HCT116 (cell line): Measurements from ENCODE around the gene ZKSCAN7. TPM values are rescaled to one million over a fixed set of nuclear protein-coding genes. Genes with fewer than 3 reads are reported as not detected.

ENCODE experiments used
- ATAC-seq: fragments of 200-7000 bp; cut with Tn5 transposase; 2 replicates; pipeline ENCODE4 v1.9.1; 2020; ENCODE audit warnings: mild to moderate bottlenecking, moderate library complexity
- BruUV-seq: library from RNA; stranded (reverse); fragments of 400-500 nt; replicated peaks from 2 replicates; lab custom pipeline; 2021; lab: Mats Ljungman, UMichigan
- CTCF ChIA-PET: fragments of 300-600 bp; sonication (Branson Sonifier 250); formaldehyde crosslinking; loops from one replicate; lab custom pipeline; 2021; ENCODE audit warnings: antibody characterized with exemption; lab: Charles Lee
- POLR2A ChIA-PET: fragments of 300-600, 350-600 bp; sonication (Branson Sonifier 250); formaldehyde crosslinking; loops from one replicate; lab custom pipeline; 2021; ENCODE audit warnings: antibody characterized with exemption; lab: Charles Lee
- RAD21 ChIA-PET, 2 experiments: fragments of 300-600 bp; sonication (Branson Sonifier 250); formaldehyde crosslinking; loops; one replicate each; lab custom pipeline; 2023; ENCODE audit warnings: low total read pairs in 2 of 2; ENCODE audit not compliant: uncharacterized antibody in 2 of 2, unreplicated experiment in 2 of 2, low non-redundant PET in 1 of 2; lab: Charles Lee
- DNase-seq: peaks from one replicate; pipeline ENCODE4 v3.0.0-alpha.2; 2010; ENCODE audit warnings: low read depth, low spot score
- H2AFZ ChIP-seq: fragments of 200-600 bp; shearing (Covaris generic), sonication (generic); 2 replicates; pipeline ENCODE4 v1.6.1; 2017; ENCODE audit warnings: low read depth, mixed run types, mixed read lengths, antibody characterized with exemption, low read length; ENCODE audit not compliant: poor library complexity, severe bottlenecking
- H3K27ac ChIP-seq: 2 replicates; pipeline ENCODE4 v1.5.1; 2012; ENCODE audit warnings: low read depth, low read length
- H3K27me3 ChIP-seq: fragments of 200-600 bp; sonication (generic); 2 replicates; pipeline ENCODE4 v1.6.1; 2016; ENCODE audit warnings: mixed run types, low read length, mixed read lengths; ENCODE audit not compliant: insufficient read depth
- H3K36me3 ChIP-seq, 2 experiments: fragments of 200-500 bp in 1 of 2; fragments of 200-600 bp in 1 of 2; sonication (Bioruptor generic) in 1 of 2; sonication (generic) in 1 of 2; 2 replicates each; pipeline versions ENCODE4 v1.5.1 to v1.6.1; 2014 to 2016; ENCODE audit warnings: low read length in 2 of 2, inconsistent platforms in 1 of 2, mixed read lengths in 1 of 2, mixed run types in 1 of 2; ENCODE audit not compliant: insufficient read depth in 2 of 2, control insufficient read depth in 1 of 2
- H3K4me1 ChIP-seq, 2 experiments: fragments of 200-600 bp in 1 of 2; sonication (generic) in 1 of 2; 2 replicates each; pipeline versions ENCODE4 v1.5.1 to v1.6.1; 2012 to 2017; ENCODE audit warnings: low read length in 2 of 2, inconsistent platforms in 1 of 2, mild to moderate bottlenecking in 1 of 2, mixed read lengths in 1 of 2, mixed run types in 1 of 2, moderate library complexity in 1 of 2; ENCODE audit not compliant: insufficient read depth in 2 of 2, control insufficient read depth in 1 of 2
- H3K4me2 ChIP-seq: fragments of 200-600 bp; sonication (generic); 2 replicates; pipeline ENCODE4 v1.6.1; 2017; ENCODE audit warnings: mixed run types, low read length, mixed read lengths
- H3K4me3 ChIP-seq, 2 experiments: fragments of 200-600 bp in 1 of 2; sonication (generic) in 1 of 2; replicated peaks in 1 of 2; 2 replicates each; pipeline ENCODE4 v1.5.1; 2011 to 2016; ENCODE audit warnings: low read length in 2 of 2, control low read depth in 1 of 2, low read depth in 1 of 2, mild to moderate bottlenecking in 1 of 2, mixed read lengths in 1 of 2, mixed run types in 1 of 2
- H3K79me2 ChIP-seq: fragments of 200-600 bp; sonication (generic); 2 replicates; pipeline ENCODE4 v1.6.1; 2017; ENCODE audit warnings: mild to moderate bottlenecking, mixed run types, low read length, moderate library complexity, mixed read lengths; ENCODE audit not compliant: insufficient read depth
- H3K9ac ChIP-seq: fragments of 200-600 bp; sonication (generic); 2 replicates; pipeline ENCODE4 v1.6.1; 2016; ENCODE audit warnings: low read length, mixed read lengths
- H3K9me2 ChIP-seq: fragments of 200-600 bp; sonication (generic), shearing (Covaris generic); 2 replicates; pipeline ENCODE4 v1.6.1; 2017; ENCODE audit warnings: mixed run types, mild to moderate bottlenecking, moderate library complexity; ENCODE audit not compliant: insufficient read depth
- H3K9me3 ChIP-seq, 2 experiments: fragments of 200-500 bp in 1 of 2; fragments of 200-600 bp in 1 of 2; sonication (Bioruptor generic) in 1 of 2; sonication (generic) in 1 of 2; 2 replicates each; pipeline ENCODE4 v1.6.1; 2014 to 2017; ENCODE audit warnings: low read length in 2 of 2, mixed read lengths in 2 of 2, inconsistent platforms in 1 of 2, low read depth in 1 of 2, mild to moderate bottlenecking in 1 of 2, mixed run types in 1 of 2, moderate library complexity in 1 of 2; ENCODE audit not compliant: control insufficient read depth in 1 of 2, insufficient read depth in 1 of 2
- H4K20me1 ChIP-seq: fragments of 200-600 bp; sonication (generic), shearing (Covaris generic); 2 replicates; pipeline ENCODE4 v1.6.1; 2017; ENCODE audit warnings: mixed run types, mild to moderate bottlenecking, moderate library complexity; ENCODE audit not compliant: insufficient read depth
- CTCF ChIP-seq, 3 experiments: fragments of 200-600 bp in 1 of 3; sonication (generic) in 1 of 3; IDR thresholded peaks in 2 of 3; conservative IDR thresholded peaks in 1 of 3; 2 replicates each; pipeline ENCODE4 v1.5.1; 2012 to 2017; ENCODE audit warnings: low read depth in 2 of 3, low read length in 2 of 3, antibody characterized with exemption in 1 of 3, borderline replicate concordance in 1 of 3, control low read depth in 1 of 3, mild to moderate bottlenecking in 1 of 3, mixed read lengths in 1 of 3, mixed run types in 1 of 3, moderate library complexity in 1 of 3; ENCODE audit not compliant: insufficient read depth in 1 of 3
- ELF1 ChIP-seq: IDR thresholded peaks from 2 replicates; pipeline ENCODE4 v1.6.1; 2012; ENCODE audit warnings: low read depth, borderline replicate concordance
- EZH2phosphoT487 ChIP-seq: fragments of 200-600 bp; IDR thresholded peaks from 2 replicates; pipeline ENCODE4 v1.6.1; 2018; ENCODE audit warnings: antibody characterized with exemption, borderline replicate concordance
- JUND ChIP-seq: IDR thresholded peaks from 2 replicates; pipeline ENCODE4 v1.6.1; 2012
- POLR2A ChIP-seq: IDR thresholded peaks from 2 replicates; pipeline ENCODE4 v1.7.0; 2011; ENCODE audit warnings: borderline replicate concordance; ENCODE audit not compliant: insufficient read depth, insufficient read length; ENCODE audit errors: extremely low read depth
- SIN3A ChIP-seq: IDR thresholded peaks from 2 replicates; pipeline ENCODE4 v1.6.1; 2012; ENCODE audit warnings: low read depth
- YY1 ChIP-seq: IDR thresholded peaks from 2 replicates; pipeline ENCODE4 v1.6.1; 2011; ENCODE audit warnings: low read length, low read depth, moderate library complexity, mild to moderate bottlenecking; ENCODE audit not compliant: insufficient replicate concordance; ENCODE audit errors: extremely low read depth
- ZBTB33 ChIP-seq: IDR thresholded peaks from 2 replicates; pipeline ENCODE4 v1.6.1; 2011; ENCODE audit warnings: mild to moderate bottlenecking, low read length, moderate library complexity; ENCODE audit not compliant: insufficient replicate concordance; ENCODE audit errors: extremely low read depth
- ZNF274 ChIP-seq: fragments of 200-500 bp; sonication (Bioruptor generic); IDR thresholded peaks from 2 replicates; pipeline ENCODE4 v1.6.1; 2014; ENCODE audit warnings: mild to moderate bottlenecking, low read depth, low read length, inconsistent platforms
- intact Hi-C: fragments of 100-400 bp; cut with micrococcal nuclease; formaldehyde crosslinking; loops from 2 replicates; pipeline ENCODE4 v1.10.0; 2022
- total RNA-seq: library from RNA; stranded (reverse); gene quantifications from one replicate; pipeline ENCODE4 v1.2.1, GENCODE V29; 2021; ENCODE audit not compliant: unreplicated experiment
- TF ChIP-seq, protein P1 (sequence below): IDR thresholded peaks from 2 replicates; pipeline ENCODE4 v1.6.1; 2012
- TF ChIP-seq, protein P2 (sequence below): IDR thresholded peaks from 2 replicates; pipeline ENCODE4 v1.6.1; 2012

The ZKSCAN7 gene
- total RNA-seq, 1 experiment from 2014 or later, result not detected

- ATAC-seq, result no peak
- Histone ChIP-seq H3K4me1 (no peaks in the 10 kb centered on the region), H3K27ac (no peak overlapping the region), H3K9me3 (0 out of 4 replicates have a peak, but pooled peaks cover 0 to 3% of the 10 kb centered on the region in 2 experiments), H3K36me3 (no peaks in the 10 kb centered on the region), H2AFZ (no peak overlapping the region), H3K79me2 (no peaks in the 10 kb centered on the region)
- DNase-seq, result no peak
- POLR2A ChIA-PET, result no interaction called here
- BruUV-seq, result no TSS peak
- no peak for TF ChIP-seq JUND
- TF ChIP-seq YY1, result no peak
- TF ChIP-seq, protein P1, sequence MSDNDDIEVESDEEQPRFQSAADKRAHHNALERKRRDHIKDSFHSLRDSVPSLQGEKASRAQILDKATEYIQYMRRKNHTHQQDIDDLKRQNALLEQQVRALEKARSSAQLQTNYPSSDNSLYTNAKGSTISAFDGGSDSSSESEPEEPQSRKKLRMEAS, result no peak
- TF ChIP-seq ELF1, result no peak
- TF ChIP-seq ZBTB33, result no peak
- TF ChIP-seq, protein P2, sequence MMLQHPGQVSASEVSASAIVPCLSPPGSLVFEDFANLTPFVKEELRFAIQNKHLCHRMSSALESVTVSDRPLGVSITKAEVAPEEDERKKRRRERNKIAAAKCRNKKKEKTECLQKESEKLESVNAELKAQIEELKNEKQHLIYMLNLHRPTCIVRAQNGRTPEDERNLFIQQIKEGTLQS, result no peak
- TF ChIP-seq EZH2phosphoT487, result no peak
- TF ChIP-seq SIN3A, result no peak
- TF ChIP-seq ZNF274, result no peak
- no peak for TF ChIP-seq POLR2A
- no peak for TF ChIP-seq CTCF (IDR thresholded peaks at IDR 0.05 in 2 of 3, conservative IDR thresholded peaks at IDR 0.05 in 1 of 3; ENCODE audit: borderline replicate concordance in 1 of 3, insufficient read depth in 1 of 3, low read depth in 2 of 3, low read length in 2 of 3)
- TF ChIP-seq, all 23 proteins: peak for 0
- Histone ChIP-seq H3K4me2 (no peak overlapping the region), H3K9ac (no peak overlapping the region), H3K9me2 (no peaks in the 10 kb centered on the region), H3K4me3 (no peak overlapping the region), H4K20me1 (no peaks in the 10 kb centered on the region), H3K27me3 (no peaks in the 10 kb centered on the region)
- CTCF ChIA-PET, result no interaction called here
- intact Hi-C loops, result no loop called here
- RAD21 ChIA-PET, result no interaction called here
Observed at GRCh38 chr3:44557074-44557473, 2.1 kb downstream of the ZKSCAN7 start.
